GM12878 (cell line): ENCODE results near the gene BRD3. TPM values are rescaled to one million over a fixed set of nuclear protein-coding genes. Genes with fewer than 3 reads are reported as not detected.
A peak's percentile ranks its signal among the peaks of the same experiment; 100 is the strongest.

Experiments used
- ATAC-seq: fragments of 200-7000 bp; cut with Tn5 transposase; 3 replicates; pipeline ENCODE4 v1.9.1; 2020; ENCODE audit warnings: mild to moderate bottlenecking, moderate library complexity
- BruUV-seq: library from RNA; stranded (reverse); fragments of 400-500 nt; replicated peaks from 2 replicates; lab custom pipeline; 2021; lab: Mats Ljungman, UMichigan
- CTCF ChIA-PET: fragments of 300-600 bp; sonication (Branson Sonifier 250); formaldehyde crosslinking; extraction: SDS; loops from one replicate; lab custom pipeline; 2021; ENCODE audit warnings: inconsistent platforms; lab: Yijun Ruan, JAX
- POLR2A ChIA-PET: fragments of 350-600 bp; formaldehyde crosslinking; extraction: SDS; loops from one replicate; lab custom pipeline; 2021; ENCODE audit warnings: inconsistent platforms; lab: Charles Lee
- RAD21 ChIA-PET: fragments of 300-600 bp; sonication (Branson Sonifier 250); formaldehyde crosslinking; loops from one replicate; lab custom pipeline; 2023; ENCODE audit warnings: antibody characterized with exemption; ENCODE audit not compliant: unreplicated experiment; lab: Charles Lee
- SMC1A ChIA-PET: fragments of 300-600 bp; sonication (Branson Sonifier 250); formaldehyde crosslinking; loops from one replicate; lab custom pipeline; 2023; ENCODE audit not compliant: unreplicated experiment, uncharacterized antibody; lab: Charles Lee
- DNase-seq: peaks from one replicate; pipeline ENCODE4 v3.0.0-alpha.2; 2011; ENCODE audit warnings: low read depth, low spot score
- FAIRE-seq: peaks from 3 replicates; lab custom pipeline; 2011; peaks lifted over from hg19 to GRCh38; lab: Jason Lieb, UNC
- H2AFZ ChIP-seq: 2 replicates; pipeline ENCODE4 v1.6.0; 2011; ENCODE audit warnings: low read depth, low read length, control low read depth; ENCODE audit not compliant: control insufficient read depth
- H3K27ac ChIP-seq: 2 replicates; pipeline ENCODE4 v1.5.1; 2011; ENCODE audit warnings: control low read depth; ENCODE audit not compliant: control insufficient read depth, insufficient read depth
- H3K27me3 ChIP-seq, 2 experiments: replicated peaks in 1 of 2; 2 replicates each; pipeline versions ENCODE4 v1.6.0 to v1.6.1; 2011; ENCODE audit warnings: low read length in 1 of 2; ENCODE audit not compliant: control insufficient read depth in 2 of 2, insufficient read depth in 2 of 2
- H3K36me3 ChIP-seq, 2 experiments: 2 replicates each; pipeline ENCODE4 v1.5.1; 2011; ENCODE audit warnings: low read length in 1 of 2; ENCODE audit not compliant: control insufficient read depth in 2 of 2, insufficient read depth in 2 of 2
- H3K4me1 ChIP-seq: 2 replicates; pipeline ENCODE4 v1.6.1; 2011; ENCODE audit warnings: mild to moderate bottlenecking, low read length, moderate library complexity, mixed read lengths; ENCODE audit not compliant: control insufficient read depth, insufficient read depth
- H3K4me2 ChIP-seq: 2 replicates; pipeline ENCODE4 v1.6.0; 2011; ENCODE audit warnings: control low read depth; ENCODE audit not compliant: control insufficient read depth, insufficient read depth
- H3K4me3 ChIP-seq: fragments of 200-600 bp; sonication (generic); 2 replicates; pipeline ENCODE4 v1.5.1; 2016
- H3K79me2 ChIP-seq: 2 replicates; pipeline ENCODE4 v1.6.0; 2011; ENCODE audit warnings: low read length; ENCODE audit not compliant: control insufficient read depth, insufficient read depth
- H3K9ac ChIP-seq: 2 replicates; pipeline ENCODE4 v1.8.0; 2011; ENCODE audit warnings: low read length, control low read depth, mixed read lengths; ENCODE audit not compliant: control insufficient read depth, insufficient read depth
- H3K9me3 ChIP-seq: replicated peaks from 3 replicates; pipeline ENCODE4 v1.5.1; 2011; ENCODE audit warnings: mild to moderate bottlenecking, low read length; ENCODE audit not compliant: control insufficient read depth, insufficient read depth
- H4K20me1 ChIP-seq: 2 replicates; pipeline ENCODE4 v1.6.0; 2011; ENCODE audit not compliant: control insufficient read depth, insufficient read depth
- ATF7 ChIP-seq: fragments of 450-650 bp; IDR thresholded peaks from 2 replicates; pipeline ENCODE4 v1.6.1; 2016; ENCODE audit warnings: low read depth, mild to moderate bottlenecking
- BCLAF1 ChIP-seq: fragments of 450-650 bp; IDR thresholded peaks from 2 replicates; pipeline ENCODE4 v1.6.1; 2017; ENCODE audit warnings: antibody characterized with exemption, mild to moderate bottlenecking, moderate library complexity
- FOS ChIP-seq: IDR thresholded peaks from 3 replicates; pipeline ENCODE4 v1.6.1; 2011; ENCODE audit warnings: borderline replicate concordance; ENCODE audit not compliant: insufficient read length; ENCODE audit errors: extremely low read depth
- FOXK2 ChIP-seq: fragments of 450-650 bp; IDR thresholded peaks from 2 replicates; pipeline ENCODE4 v1.6.1; 2017; ENCODE audit warnings: mild to moderate bottlenecking, moderate library complexity
- HSF1 ChIP-seq: fragments of 150-350 bp; IDR thresholded peaks from 2 replicates; pipeline ENCODE4 v1.6.1; 2014; ENCODE audit warnings: mild to moderate bottlenecking, low read depth, low read length
- IKZF1 ChIP-seq: fragments of 450-650 bp; conservative IDR thresholded peaks from 2 replicates; pipeline ENCODE4 v1.6.1; 2017; ENCODE audit warnings: antibody characterized with exemption, mild to moderate bottlenecking
- IRF5 ChIP-seq: fragments of 450-650 bp; IDR thresholded peaks from 2 replicates; pipeline ENCODE4 v1.6.1; 2017; ENCODE audit warnings: borderline replicate concordance
- NR2C2 ChIP-seq: IDR thresholded peaks from 2 replicates; pipeline ENCODE4 v1.6.1; 2011; ENCODE audit warnings: borderline replicate concordance, low read depth; ENCODE audit not compliant: control insufficient read depth, insufficient read length
- POU2F2 ChIP-seq: IDR thresholded peaks from 3 replicates; pipeline ENCODE4 v1.6.1; 2011; ENCODE audit warnings: low read depth, mild to moderate bottlenecking, low read length, borderline replicate concordance
- SIN3A ChIP-seq: IDR thresholded peaks from 2 replicates; pipeline ENCODE4 v1.6.1; 2012; ENCODE audit warnings: low read depth, low read length, improper control_type of control experiment
- SKIL ChIP-seq: fragments of 450-650 bp; IDR thresholded peaks from 2 replicates; pipeline ENCODE4 v1.6.1; 2017; ENCODE audit warnings: mild to moderate bottlenecking, low read depth, inconsistent platforms; ENCODE audit not compliant: poor library complexity, severe bottlenecking
- SMARCA5 ChIP-seq: fragments of 450-650 bp; IDR thresholded peaks from 2 replicates; pipeline ENCODE4 v1.6.1; 2017; ENCODE audit warnings: mild to moderate bottlenecking
- STAT3 ChIP-seq: IDR thresholded peaks from 2 replicates; pipeline ENCODE4 v1.6.1; 2011; ENCODE audit warnings: low read depth, low read length, improper control_type of control experiment
- TBL1XR1 ChIP-seq: IDR thresholded peaks from 2 replicates; pipeline ENCODE4 v1.6.1; 2012; ENCODE audit warnings: low read depth, low read length, improper control_type of control experiment
- WGBS: methylation state at CpG from one replicate; pipeline ENCODE4 v1.1.6; 2016; ENCODE audit warnings: low lambda C conversion rate; ENCODE audit not compliant: insufficient replicate concordance, insufficient coverage; ENCODE audit errors: missing lambda C conversion rate; 5-methylcytosine and 5-hydroxymethylcytosine counted together
- in situ Hi-C: fragments of 300-500 bp; cut with MboI; formaldehyde crosslinking; loops from 9 replicates; pipeline ENCODE4 v1.14.3; 2018; ENCODE audit warnings: mixed read lengths
- intact Hi-C: fragments of 100-400 bp; cut with micrococcal nuclease; formaldehyde crosslinking; loops from one replicate; pipeline ENCODE4 v1.14.2; 2022; ENCODE audit not compliant: unreplicated experiment
- polyA plus RNA-seq, 11 experiments: library from polyadenylated mRNA; depleted of rRNA in 4 of 11; unstranded in 6 of 11; stranded (reverse) in 5 of 11; fragments of >200 nt; fragmentation: Nextera tagmentation in 4 of 11; fragmentation: Illumina TruSeq in 1 of 11; extraction: Ambion mirVana in 4 of 11; extraction: Trizol in 1 of 11; gene quantifications; 1 replicate in 1 of 11; 2 replicates in 10 of 11; pipeline versions ENCODE4 v1.2.1 to v1.2.3, GENCODE V29; 2011 to 2016; ENCODE audit warnings: inconsistent platforms in 2 of 11, missing spikeins in 2 of 11, low read depth in 1 of 11
- total RNA-seq, 4 experiments: library from RNA; depleted of rRNA in 3 of 4; stranded (reverse); fragments of >200 nt in 3 of 4; fragmentation: Illumina TruSeq in 1 of 4; extraction: Trizol in 1 of 4; gene quantifications; 2 replicates each; pipeline versions ENCODE4 v1.2.1 to v1.2.3, GENCODE V29; 2013 to 2021

BRD3 gene
- total and polyA plus RNA-seq, 10 of the 15 experiments (the other 5 are each of a cell fraction or from before 2014, with no cell fraction given), result 0.53 to 20.8 (median 4.8) TPM

- no peak for TF ChIP-seq TBL1XR1
- TF ChIP-seq SMARCA5, result no peak
- no peak for TF ChIP-seq FOS
- no peak for TF ChIP-seq NR2C2
- TF ChIP-seq IRF5, result no peak
- no peak for TF ChIP-seq FOXK2
Measured at GRCh38 chr9:134112561-134112960, 44.7 kb upstream of the BRD3 start (continued).

- Histone ChIP-seq H3K4me3 (no peak overlapping the region), H3K4me1 (no peaks in the 10 kb centered on the region), H3K9me3 (no peaks in the 10 kb centered on the region), H3K79me2 (no peaks in the 10 kb centered on the region), H3K27me3 (no peaks in the 10 kb centered on the region), H4K20me1 (no peaks in the 10 kb centered on the region), H3K9ac (no peak overlapping the region), H3K27ac (no peak overlapping the region), H2AFZ (no peak overlapping the region), H3K4me2 (no peak overlapping the region), H3K36me3 (no peaks in the 10 kb centered on the region)
- ATAC-seq (0 out of 3 replicates have a peak, but pooled peaks have one; percentile 39), DNase-seq (no peak), FAIRE-seq (no peak)
- ChIA-PET CTCF (interaction anchor here (1.1 to 1.3 kb wide), 2 partner anchors 12 to 117 kb away, joined by 3 to 5 read pairs; no protein-coding TSS in a partner anchor), SMC1A (no interaction called here), POLR2A (no interaction called here), RAD21 (interaction anchor here (0.7 kb wide), 1 partner anchor 25 kb away, joined by 5 read pairs; the partner anchor contains the start of gene WDR5)
- intact Hi-C loops, result no loop called here
- in situ Hi-C loops, result no loop called here
- WGBS, result 69% methylated on average over 9 of the region's 9 CpGs
- no TSS peak for BruUV-seq
- TF ChIP-seq SIN3A (no peak), IKZF1 (no peak), SKIL (no peak), STAT3 (no peak), ATF7 (no peak), HSF1 (no peak), POU2F2 (no peak), BCLAF1 (no peak)
Measured at GRCh38 chr9:134111064-134111463, 43.2 kb upstream of the BRD3 start.
